Loucy (cell line): Measurements from ENCODE around the gene CELF4.

Experiments used
- H2AFZ ChIP-seq: fragments of 200-600 bp; sonication (generic); 2 replicates; pipeline ENCODE4 v1.6.0; 2016; ENCODE audit warnings: antibody characterized with exemption, mild to moderate bottlenecking, low read length, moderate library complexity
- H3F3A ChIP-seq: fragments of 200-600 bp; 2 replicates; pipeline ENCODE4 v1.6.0; 2016; ENCODE audit warnings: antibody characterized with exemption, low read depth, mild to moderate bottlenecking
- H3K27me3 ChIP-seq: fragments of 200-600 bp; sonication (generic); 2 replicates; pipeline ENCODE4 v1.6.1; 2014; ENCODE audit warnings: low read length, mild to moderate bottlenecking; ENCODE audit not compliant: insufficient read depth, poor library complexity, severe bottlenecking
- H3K36me3 ChIP-seq: fragments of 200-600 bp; sonication (generic); 2 replicates; pipeline ENCODE4 v1.6.1; 2016; ENCODE audit warnings: low read length; ENCODE audit not compliant: insufficient read depth
- H3K4me1 ChIP-seq: fragments of 200-600 bp; sonication (generic); 2 replicates; pipeline ENCODE4 v1.5.1; 2014; ENCODE audit warnings: low read length, mild to moderate bottlenecking; ENCODE audit not compliant: insufficient read depth, poor library complexity, severe bottlenecking
- H3K4me2 ChIP-seq: fragments of 200-600 bp; sonication (generic); 2 replicates; pipeline ENCODE4 v1.6.0; 2014; ENCODE audit warnings: antibody characterized with exemption, low read length, low read depth, mild to moderate bottlenecking; ENCODE audit not compliant: poor library complexity, severe bottlenecking
- H3K4me3 ChIP-seq: fragments of 200-600 bp; sonication (generic); 2 replicates; pipeline ENCODE4 v1.5.1; 2014; ENCODE audit warnings: low read length, mild to moderate bottlenecking, mixed read lengths; ENCODE audit not compliant: poor library complexity, severe bottlenecking
- H3K79me2 ChIP-seq: fragments of 200-600 bp; sonication (generic); 2 replicates; pipeline ENCODE4 v1.6.1; 2014; ENCODE audit warnings: low read length; ENCODE audit not compliant: insufficient read depth
- H3K9ac ChIP-seq: fragments of 200-600 bp; sonication (generic); 2 replicates; pipeline ENCODE4 v1.6.0; 2014; ENCODE audit warnings: mild to moderate bottlenecking, low read depth, low read length, moderate library complexity; ENCODE audit not compliant: poor library complexity, severe bottlenecking
- H3K9me2 ChIP-seq: fragments of 200-600 bp; sonication (generic); replicated peaks from 2 replicates; pipeline ENCODE4 v1.6.1; 2016; ENCODE audit warnings: low read depth, low read length, mixed read lengths
- H3K9me3 ChIP-seq: fragments of 200-600 bp; sonication (generic); 2 replicates; pipeline ENCODE4 v1.6.1; 2014; ENCODE audit warnings: mild to moderate bottlenecking, antibody characterized with exemption, low read length, low read depth; ENCODE audit not compliant: insufficient read depth
- H4K20me1 ChIP-seq: fragments of 200-600 bp; sonication (generic); 2 replicates; pipeline ENCODE4 v1.6.0; 2014; ENCODE audit warnings: antibody characterized with exemption, low read length, mild to moderate bottlenecking; ENCODE audit not compliant: insufficient read depth, poor library complexity, severe bottlenecking
- EZH2phosphoT487 ChIP-seq: fragments of 200-600 bp; IDR thresholded peaks from 2 replicates; pipeline ENCODE4 v1.6.1; 2018; ENCODE audit warnings: antibody characterized with exemption, mild to moderate bottlenecking, moderate library complexity, borderline replicate concordance
- TF ChIP-seq, protein P1 (sequence below): fragments of 200-600 bp; sonication (generic); conservative IDR thresholded peaks from 2 replicates; pipeline ENCODE4 v1.5.1; 2014; ENCODE audit warnings: mild to moderate bottlenecking, antibody characterized with exemption, low read length

The CELF4 gene

GRCh38 chr18:37578886-37579513 is 13.4 kb upstream of the CELF4 start:
- no peaks in the 10 kb centered on the region for H3F3A ChIP-seq
- no peaks in the 10 kb centered on the region for H4K20me1 ChIP-seq
- no peak overlapping the region for H3K4me3 ChIP-seq
- H3K36me3 ChIP-seq: no peaks in the 10 kb centered on the region
- no peaks in the 10 kb centered on the region for H3K4me1 ChIP-seq
- H3K9ac ChIP-seq: no peak overlapping the region
- no peaks in the 10 kb centered on the region for H3K27me3 ChIP-seq
- H3K9me3 ChIP-seq: no peaks in the 10 kb centered on the region; the same call in 1 of the 2 replicates
- TF ChIP-seq EZH2phosphoT487: no peak
- TF ChIP-seq, protein P1, sequence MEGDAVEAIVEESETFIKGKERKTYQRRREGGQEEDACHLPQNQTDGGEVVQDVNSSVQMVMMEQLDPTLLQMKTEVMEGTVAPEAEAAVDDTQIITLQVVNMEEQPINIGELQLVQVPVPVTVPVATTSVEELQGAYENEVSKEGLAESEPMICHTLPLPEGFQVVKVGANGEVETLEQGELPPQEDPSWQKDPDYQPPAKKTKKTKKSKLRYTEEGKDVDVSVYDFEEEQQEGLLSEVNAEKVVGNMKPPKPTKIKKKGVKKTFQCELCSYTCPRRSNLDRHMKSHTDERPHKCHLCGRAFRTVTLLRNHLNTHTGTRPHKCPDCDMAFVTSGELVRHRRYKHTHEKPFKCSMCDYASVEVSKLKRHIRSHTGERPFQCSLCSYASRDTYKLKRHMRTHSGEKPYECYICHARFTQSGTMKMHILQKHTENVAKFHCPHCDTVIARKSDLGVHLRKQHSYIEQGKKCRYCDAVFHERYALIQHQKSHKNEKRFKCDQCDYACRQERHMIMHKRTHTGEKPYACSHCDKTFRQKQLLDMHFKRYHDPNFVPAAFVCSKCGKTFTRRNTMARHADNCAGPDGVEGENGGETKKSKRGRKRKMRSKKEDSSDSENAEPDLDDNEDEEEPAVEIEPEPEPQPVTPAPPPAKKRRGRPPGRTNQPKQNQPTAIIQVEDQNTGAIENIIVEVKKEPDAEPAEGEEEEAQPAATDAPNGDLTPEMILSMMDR: peak; percentile 51
- no peaks in the 10 kb centered on the region for H3K9me2 ChIP-seq
- no peak overlapping the region for H2AFZ ChIP-seq
- no peaks in the 10 kb centered on the region for H3K79me2 ChIP-seq
- no peak overlapping the region for H3K4me2 ChIP-seq

DNA sequence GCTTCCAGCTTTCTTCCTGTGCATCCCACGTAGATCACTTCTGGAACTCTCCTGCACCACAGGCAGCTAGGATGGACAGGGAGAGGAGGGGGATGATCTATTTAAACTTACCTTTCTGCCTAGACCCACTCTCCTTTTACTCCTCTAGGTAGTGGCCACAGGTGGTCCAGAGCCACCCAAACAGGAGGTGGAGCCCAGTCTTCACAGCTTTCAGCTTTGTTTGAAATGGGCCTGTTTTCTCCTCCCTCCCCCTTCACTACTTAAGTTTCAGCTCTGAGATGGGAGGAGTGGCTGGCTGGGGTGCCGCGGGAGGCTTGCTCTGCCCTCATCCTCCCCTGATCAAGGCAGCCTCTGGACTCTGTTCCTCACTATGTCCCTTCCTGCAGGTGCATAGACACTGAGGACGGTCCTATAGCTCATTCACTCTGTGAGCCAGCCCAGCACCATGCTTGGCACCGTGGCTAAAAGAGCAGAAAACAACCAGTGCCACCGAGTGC is 12.6 kb upstream of the CELF4 start:
- H3F3A ChIP-seq: no peaks in the 10 kb centered on the region
- H3K4me2 ChIP-seq: no peak overlapping the region
- no peak overlapping the region for H2AFZ ChIP-seq
- no peak overlapping the region for H3K4me3 ChIP-seq
- H3K36me3 ChIP-seq: no peaks in the 10 kb centered on the region
- TF ChIP-seq, protein P1: no peak
- no peak for TF ChIP-seq EZH2phosphoT487
- H3K4me1 ChIP-seq: no peaks in the 10 kb centered on the region
- H3K27me3 ChIP-seq: no peaks in the 10 kb centered on the region
- no peak overlapping the region for H3K9ac ChIP-seq
- no peaks in the 10 kb centered on the region for H4K20me1 ChIP-seq
- H3K79me2 ChIP-seq: no peaks in the 10 kb centered on the region
- H3K9me2 ChIP-seq: no peaks in the 10 kb centered on the region
- H3K9me3 ChIP-seq: no peaks in the 10 kb centered on the region; the same call in 1 of the 2 replicates

GRCh38 chr18:37577051-37577611 is 11.5 kb upstream of the CELF4 start:
- TF ChIP-seq, protein P1: no peak
- TF ChIP-seq EZH2phosphoT487: no peak
- Histone ChIP-seq H3K9ac (no peak overlapping the region), H4K20me1 (no peaks in the 10 kb centered on the region), H3K9me2 (no peaks in the 10 kb centered on the region), H3K79me2 (no peaks in the 10 kb centered on the region), H3K4me3 (no peak overlapping the region), H3K4me2 (no peak overlapping the region), H2AFZ (no peak overlapping the region), H3K27me3 (no peaks in the 10 kb centered on the region), H3K9me3 (no peaks in the 10 kb centered on the region; the same call in 1 of the 2 replicates), H3F3A (no peaks in the 10 kb centered on the region), H3K4me1 (no peaks in the 10 kb centered on the region), H3K36me3 (no peaks in the 10 kb centered on the region)
